ENCODE data around the gene TAOK3. TPM values are rescaled to one million over a fixed set of nuclear protein-coding genes. Genes with fewer than 3 reads are reported as not detected.

TAOK3 gene
- total RNA-seq, 6 experiments from 2014 or later: 26.0 to 30.7 (median 28.0) TPM

GRCh38 chr12:118391836-118392235 lies 19.1 kb upstream of the TAOK3 start:
- H3K27ac Mint-ChIP-seq: no peak overlapping the region
- H3K9me3 Mint-ChIP-seq: no peaks in the 10 kb centered on the region
- no peak for DNase-seq
- no peaks in the 10 kb centered on the region for H3K4me1 Mint-ChIP-seq (ENCODE audit: low read depth)
- no peaks in the 10 kb centered on the region for H3K27me3 Mint-ChIP-seq (ENCODE audit: insufficient read depth)
- TF ChIP-seq, protein P1, sequence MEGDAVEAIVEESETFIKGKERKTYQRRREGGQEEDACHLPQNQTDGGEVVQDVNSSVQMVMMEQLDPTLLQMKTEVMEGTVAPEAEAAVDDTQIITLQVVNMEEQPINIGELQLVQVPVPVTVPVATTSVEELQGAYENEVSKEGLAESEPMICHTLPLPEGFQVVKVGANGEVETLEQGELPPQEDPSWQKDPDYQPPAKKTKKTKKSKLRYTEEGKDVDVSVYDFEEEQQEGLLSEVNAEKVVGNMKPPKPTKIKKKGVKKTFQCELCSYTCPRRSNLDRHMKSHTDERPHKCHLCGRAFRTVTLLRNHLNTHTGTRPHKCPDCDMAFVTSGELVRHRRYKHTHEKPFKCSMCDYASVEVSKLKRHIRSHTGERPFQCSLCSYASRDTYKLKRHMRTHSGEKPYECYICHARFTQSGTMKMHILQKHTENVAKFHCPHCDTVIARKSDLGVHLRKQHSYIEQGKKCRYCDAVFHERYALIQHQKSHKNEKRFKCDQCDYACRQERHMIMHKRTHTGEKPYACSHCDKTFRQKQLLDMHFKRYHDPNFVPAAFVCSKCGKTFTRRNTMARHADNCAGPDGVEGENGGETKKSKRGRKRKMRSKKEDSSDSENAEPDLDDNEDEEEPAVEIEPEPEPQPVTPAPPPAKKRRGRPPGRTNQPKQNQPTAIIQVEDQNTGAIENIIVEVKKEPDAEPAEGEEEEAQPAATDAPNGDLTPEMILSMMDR (IDR thresholded peaks at IDR 0.05): no peak
- H3K4me3 Mint-ChIP-seq: no peak overlapping the region
- H3K36me3 Mint-ChIP-seq (ENCODE audit: low read depth): peaks cover 34% of the 10 kb centered on the region

GRCh38 chr12:118391424-118391823 lies 18.7 kb upstream of the TAOK3 start:
- Mint-ChIP-seq H3K4me3 (no peak overlapping the region), H3K27me3 (ENCODE audit: insufficient read depth) (no peaks in the 10 kb centered on the region), H3K9me3 (no peaks in the 10 kb centered on the region), H3K36me3 (ENCODE audit: low read depth) (peaks cover 34% of the 10 kb centered on the region), H3K4me1 (ENCODE audit: low read depth) (no peaks in the 10 kb centered on the region), H3K27ac (no peak overlapping the region)
- no peak for DNase-seq
- TF ChIP-seq, protein P1 (IDR thresholded peaks at IDR 0.05): no peak

GRCh38 chr12:118377884-118378470 lies 5.3 kb upstream of the TAOK3 start:
- H3K9me3 Mint-ChIP-seq: no peaks in the 10 kb centered on the region
- H3K27me3 Mint-ChIP-seq (ENCODE audit: insufficient read depth): peaks cover 1% of the 10 kb centered on the region
- H3K27ac Mint-ChIP-seq: peak overlapping the region; percentile 70
- H3K36me3 Mint-ChIP-seq (ENCODE audit: low read depth): peaks cover 8% of the 10 kb centered on the region; the same call in 1 of the 2 replicates
- TF ChIP-seq, protein P1 (IDR thresholded peaks at IDR 0.05): peak; percentile 100
- H3K4me1 Mint-ChIP-seq (ENCODE audit: low read depth): peaks cover 37% of the 10 kb centered on the region
- DNase-seq: peak; percentile 39
- H3K4me3 Mint-ChIP-seq: peak overlapping the region; percentile 88

- Mint-ChIP-seq H3K4me1 (ENCODE audit: low read depth) (peaks cover 37% of the 10 kb centered on the region), H3K9me3 (no peaks in the 10 kb centered on the region), H3K4me3 (peak overlapping the region; percentile 88), H3K27me3 (ENCODE audit: insufficient read depth) (peaks cover 1% of the 10 kb centered on the region), H3K36me3 (ENCODE audit: low read depth) (peaks cover 8% of the 10 kb centered on the region; the same call in 1 of the 2 replicates), H3K27ac (peak overlapping the region; percentile 70)
- no peak for DNase-seq
- TF ChIP-seq, protein P1 (IDR thresholded peaks at IDR 0.05): no peak
These were observed 4.5 kb upstream of the TAOK3 start for GRCh38 chr12:118377021-118377883.

DNA sequence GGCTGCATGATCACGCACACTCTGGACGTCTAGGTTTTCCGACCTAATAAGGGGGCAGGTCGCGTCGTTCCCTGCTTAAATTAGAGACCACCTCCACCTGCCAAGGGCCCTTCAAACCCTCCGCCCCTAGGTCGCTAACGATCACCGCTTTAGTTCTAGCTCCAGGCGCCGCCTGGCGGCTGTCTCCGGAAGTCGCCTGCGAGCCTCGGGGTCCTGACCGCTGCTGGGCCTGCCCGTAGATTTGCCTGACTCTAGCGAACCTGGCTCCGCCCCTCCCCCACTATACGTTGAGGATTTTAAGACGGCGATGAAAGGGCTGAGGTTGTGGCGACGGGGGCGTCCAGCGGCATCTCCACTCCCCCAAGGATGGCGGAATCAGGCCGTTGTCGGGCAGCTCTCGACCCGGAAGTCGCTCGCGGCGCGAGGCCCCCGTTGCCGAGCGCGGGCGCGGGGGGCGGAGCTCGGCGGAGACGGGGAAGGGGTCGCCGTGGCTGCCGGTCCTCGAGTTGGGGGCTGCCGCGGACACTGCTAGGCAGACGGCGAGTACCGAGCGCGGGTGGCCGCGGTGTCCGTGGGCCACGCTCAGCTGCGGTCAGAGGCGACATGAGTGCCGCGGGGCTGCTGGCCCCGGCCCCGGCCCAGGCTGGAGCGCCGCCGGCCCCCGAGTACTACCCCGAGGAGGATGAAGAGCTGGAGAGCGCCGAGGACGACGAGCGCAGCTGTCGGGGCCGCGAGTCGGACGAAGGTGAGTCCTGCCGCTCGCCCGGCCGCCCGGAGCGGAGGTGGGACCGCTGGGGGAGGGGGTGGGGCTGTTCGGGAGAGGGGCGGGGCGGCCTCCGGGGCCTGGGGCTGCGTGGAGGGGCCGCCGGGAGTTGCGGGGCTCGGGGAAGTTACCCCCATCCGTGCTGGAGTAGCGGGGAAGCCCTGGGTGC lies 3.6 kb upstream of the TAOK3 start, which contains the start of gene SUDS3:
SUDS3 (plus strand) TSS at position 467 of the 932 bp plus-strand sequence; CDS start at position 604, 137 bp downstream.
- H3K4me1 Mint-ChIP-seq (ENCODE audit: low read depth): peaks cover 37% of the 10 kb centered on the region
- peak within 1 kb of the TSS; percentile 99 for H3K27ac Mint-ChIP-seq
- H3K27me3 Mint-ChIP-seq (ENCODE audit: insufficient read depth): peaks cover 2% of the 10 kb centered on the region
- peak within 1 kb of the TSS; percentile 88 for H3K4me3 Mint-ChIP-seq
- DNase-seq: peak; percentile 61
- TF ChIP-seq, protein P1 (IDR thresholded peaks at IDR 0.05): peak; percentile 99
- no peaks in the 10 kb centered on the region for H3K9me3 Mint-ChIP-seq
- H3K36me3 Mint-ChIP-seq (ENCODE audit: low read depth): no peaks in the 10 kb centered on the region
